Sigmoid colon (tissue), 4 donors: ENCODE measurements around the gene OXLD1.

Experiments
- EP300 ChIP-seq, 4 donors: sonication (generic); formaldehyde crosslinking; IDR thresholded peaks; one replicate each; pipeline ENCODE4 v1.6.1; 2017; ENCODE audit warnings: antibody characterized with exemption in 4 of 4
- POLR2A ChIP-seq, 2 donors: fragments of 450-650 bp; IDR thresholded peaks; one replicate each; pipeline ENCODE4 v1.6.1; 2016; ENCODE audit warnings: antibody characterized with exemption in 2 of 2, mild to moderate bottlenecking in 2 of 2, moderate library complexity in 2 of 2
- POLR2AphosphoS5 ChIP-seq, 4 donors: sonication (generic); formaldehyde crosslinking; IDR thresholded peaks; one replicate each; pipeline ENCODE4 v1.6.1; 2017; ENCODE audit warnings: antibody characterized with exemption in 4 of 4
- TF ChIP-seq, protein P1 (sequence below), 4 experiments: fragments of 450-650 bp in 3 of 4; fragments of 200-600 bp in 1 of 4; IDR thresholded peaks; one replicate each; pipeline ENCODE4 v1.5.1; 2016 to 2019; ENCODE audit warnings: antibody characterized with exemption in 4 of 4, mild to moderate bottlenecking in 3 of 4, moderate library complexity in 2 of 4

DNA sequence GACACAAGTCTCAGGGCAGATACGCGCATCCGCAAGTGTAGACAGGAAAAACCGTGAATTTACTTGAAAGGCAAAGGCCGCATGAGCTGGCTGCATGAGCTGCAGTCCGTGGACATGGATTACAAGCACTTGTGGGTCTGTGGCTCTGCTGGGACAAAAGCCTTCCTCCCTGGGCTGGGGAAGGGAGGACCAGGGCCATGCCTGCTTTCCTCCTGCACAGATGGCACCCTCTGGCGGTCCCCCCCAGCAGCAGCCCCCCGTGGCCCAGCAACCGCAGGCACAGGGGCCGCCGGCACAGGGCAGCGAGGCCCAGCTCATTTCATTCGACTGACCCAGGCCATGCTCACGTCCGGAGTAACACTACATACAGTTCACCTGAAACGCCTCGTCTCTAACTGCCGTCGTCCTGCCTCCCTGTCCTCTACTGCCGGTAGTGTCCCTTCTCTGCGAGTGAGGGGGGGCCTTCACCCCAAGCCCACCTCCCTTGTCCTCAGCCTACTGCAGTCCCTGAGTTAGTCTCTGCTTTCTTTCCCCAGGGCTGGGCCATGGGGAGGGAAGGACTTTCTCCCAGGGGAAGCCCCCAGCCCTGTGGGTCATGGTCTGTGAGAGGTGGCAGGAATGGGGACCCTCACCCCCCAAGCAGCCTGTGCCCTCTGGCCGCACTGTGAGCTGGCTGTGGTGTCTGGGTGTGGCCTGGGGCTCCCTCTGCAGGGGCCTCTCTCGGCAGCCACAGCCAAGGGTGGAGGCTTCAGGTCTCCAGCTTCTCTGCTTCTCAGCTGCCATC lies 35.1 kb upstream of the OXLD1 start:
- TF ChIP-seq, protein P1, sequence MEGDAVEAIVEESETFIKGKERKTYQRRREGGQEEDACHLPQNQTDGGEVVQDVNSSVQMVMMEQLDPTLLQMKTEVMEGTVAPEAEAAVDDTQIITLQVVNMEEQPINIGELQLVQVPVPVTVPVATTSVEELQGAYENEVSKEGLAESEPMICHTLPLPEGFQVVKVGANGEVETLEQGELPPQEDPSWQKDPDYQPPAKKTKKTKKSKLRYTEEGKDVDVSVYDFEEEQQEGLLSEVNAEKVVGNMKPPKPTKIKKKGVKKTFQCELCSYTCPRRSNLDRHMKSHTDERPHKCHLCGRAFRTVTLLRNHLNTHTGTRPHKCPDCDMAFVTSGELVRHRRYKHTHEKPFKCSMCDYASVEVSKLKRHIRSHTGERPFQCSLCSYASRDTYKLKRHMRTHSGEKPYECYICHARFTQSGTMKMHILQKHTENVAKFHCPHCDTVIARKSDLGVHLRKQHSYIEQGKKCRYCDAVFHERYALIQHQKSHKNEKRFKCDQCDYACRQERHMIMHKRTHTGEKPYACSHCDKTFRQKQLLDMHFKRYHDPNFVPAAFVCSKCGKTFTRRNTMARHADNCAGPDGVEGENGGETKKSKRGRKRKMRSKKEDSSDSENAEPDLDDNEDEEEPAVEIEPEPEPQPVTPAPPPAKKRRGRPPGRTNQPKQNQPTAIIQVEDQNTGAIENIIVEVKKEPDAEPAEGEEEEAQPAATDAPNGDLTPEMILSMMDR (IDR thresholded peaks at IDR 0.05), result no peak
- TF ChIP-seq POLR2AphosphoS5 (IDR thresholded peaks at IDR 0.05) (no peak), EP300 (IDR thresholded peaks at IDR 0.05) (no peak), POLR2A (IDR thresholded peaks at IDR 0.05) (no peak)
